MM.1S (cell line): ENCODE data around the gene TJP1.

ENCODE experiments used
- CTCF ChIP-seq: fragments of 300-600 bp; sonication (generic); IDR thresholded peaks from 2 replicates; pipeline ENCODE4 v1.5.1; 2016; ENCODE audit warnings: antibody characterized with exemption, low read length, mixed read lengths
- EZH2 ChIP-seq: fragments of 300-600 bp; sonication (generic); optimal IDR thresholded peaks from 2 replicates; pipeline ENCODE3; 2017; ENCODE audit warnings: low read depth, mild to moderate bottlenecking, antibody characterized with exemption, low read length, mixed read lengths
- EZH2phosphoT487 ChIP-seq: fragments of 300-600 bp; sonication (generic); IDR thresholded peaks from 2 replicates; pipeline ENCODE4 v1.6.1; 2018; ENCODE audit warnings: antibody characterized with exemption, low read length

- TF ChIP-seq CTCF (no peak), EZH2phosphoT487 (no peak), EZH2 (no peak)
Measured at GRCh38 chr15:29699791-29700190, 122.5 kb downstream of the TJP1 start.
